Smooth muscle cell of the pulmonary artery (primary cell): ENCODE results near the gene TXLNA. TPM values are rescaled to one million over a fixed set of nuclear protein-coding genes. Genes with fewer than 3 reads are reported as not detected.

ENCODE experiments used
- total RNA-seq: library from RNA; depleted of rRNA; stranded (reverse); fragments of >200 nt; gene quantifications from 2 replicates; pipeline ENCODE4 v1.2.3, GENCODE V29; 2014

The TXLNA gene
- total RNA-seq = 82.8 and 85.0 TPM in 2 replicates

DNA sequence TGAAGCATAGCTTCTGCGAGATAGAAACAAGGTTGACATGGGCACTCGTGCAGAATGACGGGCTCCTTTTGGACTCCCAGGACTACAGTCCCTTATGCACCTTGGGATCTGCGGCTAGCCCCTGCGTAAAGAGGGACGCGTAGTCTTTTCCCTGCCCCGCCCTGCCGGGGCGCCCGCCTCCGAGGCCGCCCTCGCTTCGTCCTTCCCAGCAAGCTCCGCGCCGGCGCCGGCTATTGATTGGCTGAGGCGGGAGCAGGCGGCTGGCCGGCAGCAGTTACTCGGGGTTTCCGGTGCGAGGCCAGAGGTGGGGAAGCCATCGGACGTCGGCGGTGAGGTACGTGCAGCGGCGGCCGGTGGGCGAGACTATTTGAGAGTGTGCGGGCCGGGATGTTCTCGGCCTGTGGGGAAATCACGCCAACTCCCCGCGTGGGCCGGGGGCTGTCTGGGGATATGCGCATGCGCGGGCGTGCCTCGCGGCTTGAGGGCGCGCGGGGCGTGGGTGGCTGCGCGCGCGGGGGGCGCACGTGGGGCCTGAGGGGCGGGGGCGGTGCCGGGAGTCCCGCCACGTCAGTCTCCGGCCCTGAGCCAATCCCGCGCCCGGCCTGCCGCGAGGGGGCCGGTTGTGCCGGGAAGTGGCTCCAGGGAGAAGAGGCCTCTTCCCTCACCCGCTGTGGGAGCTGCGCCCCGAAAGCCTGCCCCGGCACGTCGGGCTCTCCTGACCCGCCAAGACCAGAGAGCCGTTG, at the start of gene TXLNA:
Gene TXLNA (plus strand): TSS at position 233 of the 743 bp plus-strand sequence. CDS start 671 bp downstream, outside the sequence.

DNA sequence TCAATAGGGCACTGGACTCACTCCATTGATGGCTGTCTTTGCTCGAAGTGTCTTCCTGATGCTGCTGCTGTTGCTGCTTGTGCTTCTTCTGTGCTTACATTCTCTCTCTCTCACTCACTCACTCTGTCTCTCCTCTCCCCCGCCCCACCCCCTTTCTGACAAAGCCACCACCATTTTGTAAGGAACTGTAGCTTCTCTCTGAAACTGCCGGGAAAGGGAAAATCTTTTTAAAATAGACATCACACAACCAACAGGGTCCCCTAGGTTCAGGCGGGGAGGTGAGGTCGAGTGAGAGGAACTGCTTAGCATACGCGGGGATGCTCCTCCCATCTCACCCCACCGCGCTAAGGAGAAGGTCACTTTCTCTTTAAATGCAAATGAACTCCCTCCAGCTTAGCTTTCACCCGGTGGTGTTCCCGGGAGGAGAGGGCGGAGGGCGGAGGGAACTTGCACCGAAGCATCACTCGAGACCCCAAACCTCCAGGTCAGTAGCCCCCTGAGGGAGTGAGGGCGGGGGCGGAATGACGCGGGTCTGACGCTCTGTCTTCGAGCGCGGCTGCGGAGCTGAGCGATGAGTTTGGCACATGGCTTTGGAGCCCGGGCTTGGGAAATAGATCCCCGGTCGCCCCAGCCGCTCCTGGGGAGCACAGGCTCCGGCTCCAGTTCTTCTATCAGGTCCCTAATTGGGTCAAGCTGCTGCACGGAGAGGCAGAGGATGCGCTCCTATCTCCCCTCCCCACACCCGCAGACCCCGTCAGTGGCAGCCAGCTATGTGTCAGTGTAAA, 20.9 kb downstream of the TXLNA start, which contains the start of gene CCDC28B:
Gene CCDC28B (plus strand): TSS at position 370 of the 785 bp plus-strand sequence. CDS start 1,341 bp downstream, outside the sequence.

DNA sequence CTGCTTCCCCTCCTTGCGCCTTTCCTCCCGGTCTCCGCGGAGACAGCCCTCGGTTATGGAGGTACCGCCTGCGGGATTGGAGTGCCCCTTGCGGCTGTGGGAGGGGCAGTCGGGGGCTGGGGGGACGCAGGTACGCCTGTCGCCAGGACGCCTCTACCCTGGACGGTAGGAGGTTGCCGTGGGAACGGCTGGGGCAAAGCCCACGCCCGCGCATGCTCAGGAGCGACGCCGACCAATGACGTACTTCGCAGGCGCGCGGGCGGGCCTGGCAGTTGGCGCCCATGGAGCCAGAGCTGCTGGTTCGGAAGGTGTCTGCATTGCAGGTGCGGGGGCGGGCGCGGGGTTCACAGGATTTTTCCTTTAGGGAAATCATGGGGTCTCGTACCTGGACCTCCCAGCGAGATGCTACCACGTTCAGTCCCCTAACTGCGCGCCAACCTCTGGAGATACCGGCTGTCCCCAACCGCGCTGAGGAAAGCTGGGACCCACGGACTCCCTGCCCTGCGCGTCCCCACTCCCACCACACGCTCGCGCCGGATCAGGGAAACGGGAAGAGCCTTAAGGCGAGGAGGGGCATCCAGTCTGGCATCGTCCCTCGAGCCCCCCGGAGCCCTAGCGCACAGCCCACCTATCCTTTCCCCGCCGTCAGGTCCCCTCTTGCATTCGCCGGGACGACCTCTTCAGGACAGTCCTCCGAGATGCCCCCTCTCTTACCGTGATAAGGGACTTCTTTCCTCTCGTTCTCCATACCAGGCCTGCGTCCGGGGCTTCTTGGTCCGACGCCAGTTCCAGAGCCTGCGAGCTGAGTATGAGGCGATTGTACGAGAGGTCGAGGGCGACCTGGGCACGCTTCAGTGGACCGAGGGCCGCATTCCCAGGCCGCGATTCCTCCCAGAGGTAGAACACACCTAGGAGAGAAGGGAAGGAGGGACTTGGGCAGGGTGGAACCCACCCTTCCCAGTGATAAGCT, 26.2 kb downstream of the TXLNA start, which contains the start of gene IQCC:
Gene IQCC (plus strand): TSS at position 271 of the 970 bp plus-strand sequence. CDS start 11 bp downstream, at position 282.

DNA sequence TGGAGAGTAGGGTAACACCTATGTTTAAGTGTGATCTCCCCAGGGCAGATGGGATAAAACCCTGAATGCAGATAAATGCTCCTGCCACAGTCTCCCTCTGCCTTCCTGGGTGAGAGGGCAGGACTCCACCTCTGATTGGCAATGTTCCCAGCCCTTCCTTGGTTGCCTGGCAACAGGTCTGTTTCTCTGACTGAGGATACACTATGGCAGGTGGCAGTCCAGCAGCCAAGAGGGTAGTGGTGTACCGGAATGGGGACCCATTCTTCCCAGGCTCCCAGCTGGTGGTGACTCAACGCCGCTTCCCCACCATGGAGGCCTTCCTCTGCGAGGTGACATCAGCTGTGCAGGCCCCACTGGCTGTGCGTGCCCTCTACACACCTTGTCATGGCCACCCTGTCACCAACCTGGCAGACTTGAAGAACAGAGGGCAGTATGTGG, 29.4 kb downstream of the TXLNA start, which contains the start of gene DCDC2B:
Gene DCDC2B (plus strand): TSS at position 199 of the 438 bp plus-strand sequence. CDS start 5 bp downstream, at position 204.

DNA sequence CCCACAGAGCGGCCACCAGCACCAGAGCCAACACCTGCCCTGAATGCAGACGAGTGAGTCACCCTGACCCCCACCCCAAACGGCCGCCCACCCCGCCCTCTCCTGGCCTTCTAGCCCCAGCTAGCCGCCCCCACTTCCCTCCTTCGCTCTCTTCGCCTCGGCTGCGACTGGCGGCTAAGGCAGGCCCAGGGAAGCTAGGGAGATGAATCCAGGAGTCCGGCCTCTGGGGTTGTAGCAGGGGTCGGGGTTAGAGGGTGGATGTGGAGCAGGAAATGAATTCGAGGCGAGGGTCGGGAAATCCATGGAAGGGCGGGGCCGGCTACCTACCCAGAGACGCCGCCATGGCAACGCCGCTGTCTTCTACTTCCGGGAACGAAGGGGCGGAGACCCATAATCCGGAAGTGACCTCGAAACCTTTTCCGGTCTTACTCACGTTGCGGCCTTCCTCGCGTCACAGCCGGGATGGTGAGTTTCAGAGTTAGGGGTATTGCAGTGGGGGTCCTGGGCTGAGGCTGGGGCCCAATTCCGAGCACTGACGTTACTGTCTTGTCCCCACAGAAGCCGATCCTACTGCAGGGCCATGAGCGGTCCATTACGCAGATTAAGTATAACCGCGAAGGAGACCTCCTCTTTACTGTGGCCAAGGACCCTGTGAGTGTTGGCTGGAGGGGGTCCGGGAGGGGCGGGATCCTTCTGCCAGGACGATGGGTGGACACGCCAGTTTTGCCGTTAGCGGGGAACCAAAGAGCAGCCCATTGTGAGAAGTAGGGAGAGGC, 42.7 kb downstream of the TXLNA start, which contains the start of the genes EIF3I and TMEM234:
Gene EIF3I (plus strand): TSS at position 428 of the 776 bp plus-strand sequence. CDS start 35 bp downstream, at position 463.
Gene TMEM234 (minus strand): TSS at position 374 of the 776 bp plus-strand sequence. CDS start 31 bp downstream, at position 343.

DNA sequence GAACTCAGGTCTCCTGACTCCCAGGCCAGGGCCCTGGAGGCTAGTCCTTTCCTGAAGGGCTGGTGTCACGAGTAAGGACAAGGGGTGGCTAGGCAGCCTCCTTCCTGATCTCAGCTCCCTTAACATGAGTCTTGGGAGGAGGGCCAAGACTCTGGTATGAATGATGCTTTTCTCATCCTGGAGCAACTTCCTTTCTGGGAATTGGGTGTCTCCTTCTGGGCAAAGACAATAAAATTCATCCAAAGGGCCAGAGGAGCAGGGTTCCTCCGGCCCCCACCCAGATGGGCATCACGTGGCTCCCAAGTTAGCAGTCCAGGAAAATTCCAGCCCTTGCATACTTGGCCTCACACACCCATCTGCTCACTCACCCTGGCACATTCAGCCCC, 67.4 kb downstream of the TXLNA start, which contains the start of gene FAM167B:
Gene FAM167B (plus strand): TSS at position 335 of the 386 bp plus-strand sequence. CDS start 200 bp downstream, outside the sequence.

Other genes with a start within 250 kb of the TXLNA start
- gene PTP4A2, start 241.3 kb upstream of the TXLNA start, total RNA-seq = 327 and 340 TPM in 2 replicates
- 60.7 and 68.3 TPM in 2 replicates for gene KHDRBS1, start 165.8 kb upstream of the TXLNA start, total RNA-seq
- 7.4 and 8.6 TPM in 2 replicates for gene TMEM39B, start 106.7 kb upstream of the TXLNA start, total RNA-seq
- gene KPNA6, start 71.6 kb upstream of the TXLNA start, total RNA-seq = 51.3 and 51.9 TPM in 2 replicates
- 8.5 and 8.9 TPM in 2 replicates for gene CCDC28B, start 20.9 kb downstream of the TXLNA start, total RNA-seq
- 1.4 and 1.7 TPM in 2 replicates for gene IQCC, start 26.0 kb downstream of the TXLNA start, total RNA-seq
- not detected in 2 replicates for gene DCDC2B, start 29.4 kb downstream of the TXLNA start, total RNA-seq
- 19.1 and 24.2 TPM in 2 replicates for gene TMEM234, start 42.7 kb downstream of the TXLNA start, total RNA-seq
- gene EIF3I, start 42.7 kb downstream of the TXLNA start, total RNA-seq = 227 and 240 TPM in 2 replicates
- gene FAM167B, start 67.5 kb downstream of the TXLNA start, total RNA-seq = 0.98 and 2.3 TPM in 2 replicates
- gene LCK, start 71.6 kb downstream of the TXLNA start, total RNA-seq = not detected in 2 replicates
- gene HDAC1, start 112.4 kb downstream of the TXLNA start, total RNA-seq = 67.1 and 74.5 TPM in 2 replicates
- 15.4 and 25.0 TPM in 2 replicates for gene MARCKSL1, start 156.6 kb downstream of the TXLNA start, total RNA-seq
- gene FAM229A, start 182.8 kb downstream of the TXLNA start, total RNA-seq = 0.98 and 1.1 TPM in 2 replicates
- 0.13 and 0.17 TPM in 2 replicates for gene TSSK3, start 182.9 kb downstream of the TXLNA start, total RNA-seq
- 68.2 and 68.3 TPM in 2 replicates for gene BSDC1, start 214.8 kb downstream of the TXLNA start, total RNA-seq